Epithelial cell of esophagus (primary cell): ENCODE results near the gene ATP6V0A4.

ENCODE experiments used
- DNase-seq: peaks from one replicate; pipeline ENCODE4 v3.0.0; 2010; ENCODE audit warnings: low read depth
- H3K4me3 ChIP-seq: 2 replicates; pipeline ENCODE4 v1.5.1; 2011; ENCODE audit warnings: mild to moderate bottlenecking, low read length, control low read depth
- CTCF ChIP-seq: IDR thresholded peaks from 2 replicates; pipeline ENCODE4 v1.5.1; 2011; ENCODE audit warnings: low read depth, mild to moderate bottlenecking, low read length, control low read depth, inconsistent platforms; ENCODE audit not compliant: insufficient read depth; ENCODE audit errors: missing control alignments

ATP6V0A4 gene

GRCh38 chr7:138657854-138658386, 140.1 kb downstream of the ATP6V0A4 start:
- no peak for TF ChIP-seq CTCF
- DNase-seq, result peak; percentile 55
- H3K4me3 ChIP-seq, result no peak overlapping the region

GRCh38 chr7:138656952-138657351, 141.0 kb downstream of the ATP6V0A4 start:
- DNase-seq, result no peak
- H3K4me3 ChIP-seq, result no peak overlapping the region
- no peak for TF ChIP-seq CTCF
